HG03103 (cell line): Measurements from ENCODE around the gene LBH.

Experiments
- ATAC-seq: cut with Tn5 transposase; IDR thresholded peaks from one replicate; pipeline ENCODE4 v1.9.1; 2021; ENCODE audit warnings: low read depth; ENCODE audit not compliant: unreplicated experiment

LBH gene

GRCh38 chr2:30234180-30234971 lies 3.0 kb downstream of the LBH start:
- no peak for ATAC-seq

GRCh38 chr2:30235008-30235655 lies 3.8 kb downstream of the LBH start:
- ATAC-seq = no peak

GRCh38 chr2:30235859-30236535 lies 4.7 kb downstream of the LBH start:
- ATAC-seq = no peak

- no peak for ATAC-seq
These were observed 5.4 kb downstream of the LBH start for GRCh38 chr2:30236591-30237238.

- no peak for ATAC-seq
These were observed 6.1 kb downstream of the LBH start for GRCh38 chr2:30237239-30237965.

GRCh38 chr2:30237966-30238800 lies 6.8 kb downstream of the LBH start:
- no peak for ATAC-seq

GRCh38 chr2:30239308-30239985 lies 8.1 kb downstream of the LBH start:
- ATAC-seq = no peak

- ATAC-seq = no peak
These were observed 8.8 kb downstream of the LBH start for GRCh38 chr2:30239986-30240752.

GRCh38 chr2:30243231-30243630 lies 11.9 kb downstream of the LBH start:
- ATAC-seq = no peak

- no peak for ATAC-seq
These were observed 14.0 kb downstream of the LBH start for GRCh38 chr2:30245364-30245763.

- no peak for ATAC-seq
These were observed 17.5 kb downstream of the LBH start for GRCh38 chr2:30248791-30249190.

GRCh38 chr2:30249354-30249753 lies 18.0 kb downstream of the LBH start:
- ATAC-seq = no peak

GRCh38 chr2:30250421-30250820 lies 19.1 kb downstream of the LBH start:
- no peak for ATAC-seq

- no peak for ATAC-seq
These were observed 21.7 kb downstream of the LBH start for GRCh38 chr2:30252723-30253701.

- ATAC-seq = no peak
These were observed 22.7 kb downstream of the LBH start for GRCh38 chr2:30253873-30254684.

GRCh38 chr2:30254685-30255001 lies 23.3 kb downstream of the LBH start:
- ATAC-seq = no peak

- ATAC-seq = no peak
These were observed 23.7 kb downstream of the LBH start for GRCh38 chr2:30255026-30255425.
